Pons (tissue), 1 donor: ENCODE measurements around the gene E2F3.
A peak's percentile ranks its signal among the peaks of the same experiment; 100 is the strongest.

Source experiments
- DNase-seq: peaks from one replicate; pipeline ENCODE4 v3.0.0-alpha.2; 2016; ENCODE audit warnings: low spot score

The E2F3 gene

GRCh38 chr6:20533746-20534294, 132.1 kb downstream of the E2F3 start:
- DNase-seq = no peak

GRCh38 chr6:20534295-20535262, 132.9 kb downstream of the E2F3 start, which contains the start of gene CDKAL1:
Gene CDKAL1, plus strand, starts transcription at chr6:20534457. Its CDS starts 11,894 bp downstream, at chr6:20546351.
- peak; percentile 91 for DNase-seq

GRCh38 chr6:20538131-20538662, 136.5 kb downstream of the E2F3 start:
- no peak for DNase-seq

- DNase-seq = no peak
Measured at GRCh38 chr6:20538907-20539306, 137.2 kb downstream of the E2F3 start.

GRCh38 chr6:20539387-20539786, 137.7 kb downstream of the E2F3 start:
- DNase-seq = no peak

GRCh38 chr6:20540683-20541082, 139.0 kb downstream of the E2F3 start:
- DNase-seq = no peak

GRCh38 chr6:20541382-20541781, 139.7 kb downstream of the E2F3 start:
- DNase-seq = no peak

- DNase-seq = no peak
Measured at GRCh38 chr6:20542927-20543602, 141.4 kb downstream of the E2F3 start.
